ENCODE measurements around the gene ZNF479.
"Not testable (repeated sequence)": the region's sequence is repeated elsewhere in the genome, so short reads cannot be mapped to it uniquely, and the experiment has no call there.

DNA sequence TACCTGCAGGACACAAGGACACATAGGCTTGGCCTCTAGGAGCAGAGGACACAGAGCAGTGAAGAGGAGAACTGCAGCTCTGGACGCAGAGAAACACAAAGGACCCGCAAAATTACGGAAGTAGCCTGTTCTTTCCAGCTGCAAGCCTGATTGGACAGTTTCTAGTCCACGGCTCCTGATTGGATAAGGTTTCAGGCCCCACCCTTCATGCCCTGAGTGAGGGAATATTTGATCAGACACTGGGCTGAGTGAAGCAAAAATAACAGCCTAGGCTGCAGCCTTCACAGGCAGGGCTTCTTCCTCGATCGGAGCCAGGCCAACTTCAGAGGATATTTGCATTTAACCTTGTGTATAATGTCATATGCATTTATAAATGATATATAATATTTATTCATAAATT, at the start of gene ZNF479:
- TF ChIP-seq, protein P1, sequence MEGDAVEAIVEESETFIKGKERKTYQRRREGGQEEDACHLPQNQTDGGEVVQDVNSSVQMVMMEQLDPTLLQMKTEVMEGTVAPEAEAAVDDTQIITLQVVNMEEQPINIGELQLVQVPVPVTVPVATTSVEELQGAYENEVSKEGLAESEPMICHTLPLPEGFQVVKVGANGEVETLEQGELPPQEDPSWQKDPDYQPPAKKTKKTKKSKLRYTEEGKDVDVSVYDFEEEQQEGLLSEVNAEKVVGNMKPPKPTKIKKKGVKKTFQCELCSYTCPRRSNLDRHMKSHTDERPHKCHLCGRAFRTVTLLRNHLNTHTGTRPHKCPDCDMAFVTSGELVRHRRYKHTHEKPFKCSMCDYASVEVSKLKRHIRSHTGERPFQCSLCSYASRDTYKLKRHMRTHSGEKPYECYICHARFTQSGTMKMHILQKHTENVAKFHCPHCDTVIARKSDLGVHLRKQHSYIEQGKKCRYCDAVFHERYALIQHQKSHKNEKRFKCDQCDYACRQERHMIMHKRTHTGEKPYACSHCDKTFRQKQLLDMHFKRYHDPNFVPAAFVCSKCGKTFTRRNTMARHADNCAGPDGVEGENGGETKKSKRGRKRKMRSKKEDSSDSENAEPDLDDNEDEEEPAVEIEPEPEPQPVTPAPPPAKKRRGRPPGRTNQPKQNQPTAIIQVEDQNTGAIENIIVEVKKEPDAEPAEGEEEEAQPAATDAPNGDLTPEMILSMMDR (conservative IDR thresholded peaks at IDR 0.05; ENCODE audit: low read length): not testable (repeated sequence)
- TF ChIP-seq EZH2phosphoT487 (IDR thresholded peaks at IDR 0.05; ENCODE audit: borderline replicate concordance, low read depth, low read length): not testable (repeated sequence)

All from OCI-LY7 (cell line).